Middle frontal gyrus (tissue), 1 donor: ENCODE results near the gene MYH9.
A peak's percentile ranks its signal among the peaks of the same experiment; 100 is the strongest.
"Not testable (repeated sequence)": the region's sequence is repeated elsewhere in the genome, so short reads cannot be mapped to it uniquely, and the experiment has no call there.

Experiments used
- DNase-seq: peaks from one replicate; pipeline ENCODE4 v3.0.0-alpha.2; 2015; ENCODE audit warnings: low spot score; ENCODE audit errors: extremely low spot score

The MYH9 gene

GRCh38 chr22:36252754-36253522 lies 134.8 kb downstream of the MYH9 start, which contains the start of gene APOL1:
Gene APOL1 (plus strand): TSS chr22:36253133. CDS start chr22:36254956, 1,823 bp downstream.
- DNase-seq, result no peak

GRCh38 chr22:36251979-36252608 lies 135.7 kb downstream of the MYH9 start:
- DNase-seq, result not testable (repeated sequence)

DNA sequence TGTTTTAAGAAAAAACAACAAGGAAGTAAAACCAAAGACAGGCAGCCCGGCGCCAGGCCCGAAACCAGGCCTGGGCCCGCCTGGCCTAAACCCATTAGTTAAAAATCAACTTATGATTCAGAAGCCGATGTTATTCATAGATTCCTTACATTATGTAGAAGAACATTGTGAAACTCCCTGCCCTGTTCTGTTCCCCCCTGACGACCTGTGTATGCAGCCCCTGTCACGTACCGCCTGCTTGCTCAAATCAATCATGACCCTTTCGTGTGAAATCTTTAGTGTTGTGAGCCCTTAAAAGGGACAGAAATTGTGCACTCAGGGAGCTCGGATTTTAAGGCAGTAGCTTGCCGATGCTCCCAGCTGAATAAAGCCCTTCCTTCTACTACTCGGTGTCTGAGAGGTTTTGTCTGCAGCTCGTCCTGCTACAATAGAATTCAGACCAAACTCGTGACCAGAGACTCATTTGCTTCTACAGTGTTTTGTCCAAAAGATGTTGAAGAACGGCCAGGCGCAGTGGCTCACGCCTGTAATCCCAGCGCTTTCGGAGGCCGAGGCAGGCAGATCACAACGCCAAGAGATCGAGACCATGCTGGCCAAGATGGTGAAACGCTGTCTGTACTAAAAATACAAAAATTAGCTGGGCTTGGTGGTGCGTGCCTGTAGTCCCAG lies 137.3 kb downstream of the MYH9 start:
- DNase-seq, result not testable (repeated sequence)

GRCh38 chr22:36249160-36249559 lies 138.6 kb downstream of the MYH9 start:
- no peak for DNase-seq

- DNase-seq, result no peak
These were observed 139.8 kb downstream of the MYH9 start for GRCh38 chr22:36247955-36248354.

DNA sequence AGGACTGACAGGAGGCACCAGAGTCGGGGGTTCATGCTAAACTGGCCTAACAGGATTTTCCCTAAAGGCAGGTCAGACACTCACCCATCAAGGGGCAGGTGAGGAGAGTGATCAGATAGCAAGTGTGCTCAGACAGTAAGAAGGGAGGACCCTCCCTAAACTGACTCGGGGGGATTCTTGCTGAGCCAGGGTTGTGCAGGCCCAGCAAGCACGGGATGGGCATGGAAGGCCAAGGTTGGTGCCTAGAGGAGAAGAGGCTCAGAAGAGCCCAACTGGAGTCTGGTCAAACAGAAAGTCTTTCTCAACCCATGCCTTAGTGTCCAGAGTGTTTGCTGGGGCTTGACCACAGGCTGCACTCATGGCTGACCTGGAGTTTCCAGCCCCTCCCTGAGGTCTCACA lies 141.0 kb downstream of the MYH9 start:
- no peak for DNase-seq

- no peak for DNase-seq
These were observed 141.9 kb downstream of the MYH9 start for GRCh38 chr22:36245805-36246356.

- no peak for DNase-seq
These were observed 143.0 kb downstream of the MYH9 start for GRCh38 chr22:36244522-36245391.

DNA sequence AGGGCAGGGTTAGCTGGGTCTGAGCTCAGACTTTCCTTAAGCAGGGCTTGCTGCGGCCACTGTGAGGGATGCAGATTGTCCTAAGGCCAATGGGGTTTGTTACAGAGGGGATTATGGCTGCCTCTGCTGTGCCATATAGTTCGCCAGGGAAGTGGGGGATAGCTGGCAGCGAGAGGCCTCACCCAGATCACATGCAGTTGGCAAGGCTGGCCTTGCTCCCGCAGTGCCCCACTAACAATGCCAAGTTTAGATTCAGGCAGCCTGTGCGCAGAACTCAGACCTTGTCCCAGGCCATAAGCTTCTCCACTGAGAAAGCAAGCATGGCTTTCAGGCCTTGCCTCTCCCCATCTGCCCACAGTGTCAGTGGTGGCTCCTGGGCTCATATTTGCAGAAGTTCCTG lies 143.8 kb downstream of the MYH9 start:
- DNase-seq, result no peak

DNA sequence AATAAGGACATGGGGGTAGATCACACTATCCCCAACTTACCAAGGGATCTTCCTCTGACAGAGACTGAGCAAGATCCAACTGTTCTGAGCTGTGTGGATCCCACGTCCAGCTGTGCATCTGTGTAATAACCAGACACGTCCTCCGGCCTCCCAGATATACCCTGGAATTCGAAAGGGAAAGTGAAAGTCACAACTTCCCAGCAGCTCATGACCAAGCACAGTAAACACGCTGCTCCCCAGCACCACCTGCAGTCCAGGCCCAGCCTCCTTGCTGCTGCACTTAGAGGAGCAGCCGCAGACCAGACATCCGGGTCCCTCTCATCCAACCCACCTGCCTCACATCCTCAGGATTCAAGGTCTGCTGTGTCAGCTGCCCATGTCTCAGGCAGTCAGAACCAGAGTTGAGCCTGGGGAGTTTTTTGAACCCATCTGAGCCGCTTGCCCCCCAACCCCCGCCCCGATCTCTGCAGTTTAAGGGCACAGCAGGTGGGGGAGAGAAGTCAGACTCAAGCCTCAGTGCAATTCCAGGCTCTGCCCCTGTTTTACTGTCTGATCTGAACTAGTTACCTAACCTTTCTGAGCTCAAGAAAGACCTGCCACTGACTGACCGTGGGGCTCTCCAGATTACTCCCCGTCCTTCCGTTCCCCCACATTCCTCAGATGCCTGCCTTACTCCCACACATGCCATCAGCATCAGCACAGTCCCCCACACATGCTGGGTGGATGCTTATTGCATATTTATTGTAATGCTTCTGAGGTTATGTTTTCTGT lies 148.2 kb downstream of the MYH9 start, which contains the start of gene APOL2:
Gene APOL2 (minus strand): TSS at position 127 of the 771 bp plus-strand sequence. CDS start 6,365 bp downstream, outside the sequence.
- peak; percentile 79 for DNase-seq

- DNase-seq, result no peak
These were observed 148.7 kb downstream of the MYH9 start for GRCh38 chr22:36239150-36239400.

DNA sequence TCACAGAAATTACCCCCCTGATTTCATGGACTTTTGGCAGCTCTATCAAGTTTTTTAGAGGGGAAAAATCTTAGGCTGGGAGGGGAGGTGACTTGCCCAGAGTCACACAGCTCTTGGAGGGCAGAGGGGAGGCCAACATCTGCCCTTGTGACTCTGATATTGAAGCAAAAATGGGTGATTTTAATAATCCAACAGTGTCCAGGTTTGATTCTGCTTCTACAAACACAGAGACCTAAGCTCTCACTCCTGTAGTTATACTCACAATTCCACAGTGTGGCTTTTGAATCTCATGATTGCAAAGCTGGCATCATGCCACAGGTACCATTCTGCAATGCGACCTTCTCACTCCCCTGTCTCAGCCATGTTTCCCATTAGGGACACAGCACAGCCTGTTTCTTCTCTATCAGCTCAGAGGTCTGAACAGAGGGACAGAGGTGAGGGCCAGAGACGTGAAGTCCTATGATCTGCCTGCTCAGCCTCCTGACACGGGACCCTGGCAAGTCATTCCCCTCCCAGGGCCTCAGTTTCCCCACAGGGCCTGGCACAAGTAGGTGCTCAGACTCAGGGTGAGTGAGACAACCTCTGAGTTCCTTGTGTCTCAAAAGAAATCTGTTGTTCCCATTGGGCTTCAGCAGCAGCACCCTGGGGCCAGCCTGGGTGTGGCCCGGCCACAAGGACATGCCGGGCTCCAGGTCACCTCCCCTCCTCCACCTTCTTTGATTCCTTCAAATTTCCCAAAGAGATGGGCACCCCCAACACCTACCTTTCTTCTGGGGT lies 149.2 kb downstream of the MYH9 start:
- no peak for DNase-seq

DNA sequence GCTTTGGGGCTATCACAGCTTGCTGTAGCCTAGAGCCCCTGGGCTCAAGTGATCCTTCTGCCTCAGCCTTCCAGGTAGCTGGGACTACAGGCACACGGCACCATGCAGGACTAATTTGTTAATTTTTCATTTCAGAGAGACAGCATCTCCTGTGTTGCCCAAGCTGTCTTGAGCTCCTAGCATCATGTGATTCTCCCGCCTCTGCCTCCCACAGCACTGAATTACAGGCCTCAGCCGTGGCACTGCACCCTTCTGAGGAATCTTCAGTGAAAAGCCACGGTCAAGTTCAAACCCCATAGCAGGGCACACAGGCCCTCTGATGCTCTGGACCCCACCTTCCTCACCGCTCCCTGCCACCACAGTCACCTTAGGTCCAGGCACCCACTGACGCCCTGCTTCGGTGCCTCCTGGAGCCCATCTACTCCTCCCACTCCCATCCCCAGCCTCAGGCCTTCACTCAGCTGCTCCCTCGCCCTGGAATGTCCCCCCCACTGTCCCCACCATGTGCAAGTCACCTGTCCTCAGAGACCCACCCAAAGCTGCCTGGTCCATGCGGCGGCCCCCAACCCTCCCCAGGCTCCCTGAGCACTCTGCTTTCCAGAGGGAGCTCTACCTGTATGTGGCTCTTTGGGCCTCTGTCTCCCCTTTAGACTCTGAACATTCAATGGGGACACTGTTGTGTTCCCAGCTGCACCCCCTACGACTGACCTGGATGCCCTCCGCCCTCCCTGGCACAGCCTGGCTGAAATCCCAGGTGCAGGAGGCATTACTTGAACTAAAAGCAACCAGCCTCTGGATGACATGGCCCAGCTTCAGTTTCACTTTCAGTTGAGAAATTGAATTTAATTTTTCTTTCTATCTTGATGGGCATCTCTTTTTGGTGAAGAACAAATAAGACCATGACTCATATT lies 150.1 kb downstream of the MYH9 start:
- DNase-seq, result no peak

GRCh38 chr22:36236388-36237319 lies 151.1 kb downstream of the MYH9 start:
- DNase-seq, result no peak

DNA sequence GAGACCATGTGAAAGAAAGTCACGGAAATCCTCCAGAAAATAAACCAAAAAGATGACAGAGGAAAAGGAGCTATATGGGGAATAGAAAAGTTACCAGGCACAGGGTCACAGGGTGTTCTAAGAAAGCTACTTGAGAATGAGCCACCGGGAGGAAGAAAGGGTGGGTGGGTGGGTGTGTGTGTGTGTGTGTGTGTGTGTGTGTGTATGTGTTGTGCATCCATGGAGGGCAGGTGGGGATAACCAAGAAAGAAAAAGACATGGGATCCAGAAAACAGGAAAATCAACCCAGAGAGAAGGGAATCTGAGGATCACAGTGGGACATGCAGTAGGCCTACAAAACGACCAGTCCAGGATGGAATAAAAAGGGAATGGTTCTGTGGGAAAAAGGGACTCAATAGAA lies 152.2 kb downstream of the MYH9 start:
- DNase-seq, result no peak

DNA sequence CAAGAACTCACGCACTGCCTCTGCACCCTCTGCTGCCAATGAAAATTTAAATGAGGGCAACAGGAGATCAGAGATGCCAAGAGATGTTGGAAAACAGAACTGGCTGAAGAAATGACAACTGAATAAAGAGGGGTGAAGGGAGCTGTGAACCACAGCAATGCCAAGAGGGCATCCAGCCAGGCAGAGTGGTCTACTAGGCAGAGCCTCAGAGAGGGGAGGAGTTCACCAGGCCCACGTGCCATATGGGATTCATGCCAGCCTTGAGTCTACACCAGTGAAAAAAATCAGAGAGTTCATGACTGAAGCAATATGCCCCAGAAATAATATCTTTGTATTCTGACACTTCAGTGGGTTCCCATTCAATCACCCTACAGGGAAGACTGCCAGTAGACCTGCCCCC lies 152.8 kb downstream of the MYH9 start:
- no peak for DNase-seq

- no peak for DNase-seq
These were observed 153.6 kb downstream of the MYH9 start for GRCh38 chr22:36234213-36234612.

DNA sequence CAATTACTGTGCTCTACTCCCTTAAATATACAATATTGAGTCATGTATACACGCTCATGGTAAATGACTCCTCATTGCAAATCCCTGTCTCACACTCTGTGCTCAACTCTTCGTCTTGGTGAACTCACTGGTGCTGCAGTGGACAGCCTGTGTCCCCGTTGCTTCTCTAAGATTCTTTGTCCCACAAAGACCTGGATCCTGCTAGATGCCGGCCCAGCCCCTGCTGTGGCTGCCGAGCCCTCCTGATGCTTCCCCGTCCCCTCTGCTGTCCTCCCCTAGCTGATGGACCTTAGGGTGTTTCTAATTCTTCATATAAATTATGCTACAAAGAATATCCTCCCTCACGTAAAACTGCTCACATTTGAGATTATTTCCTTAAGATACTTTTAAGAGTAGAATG lies 154.0 kb downstream of the MYH9 start:
- DNase-seq, result no peak
